ENCODE results near the gene KCNQ2.

- TF ChIP-seq NFIC (IDR thresholded peaks at IDR 0.05), result no peak
- TF ChIP-seq TAF1 (IDR thresholded peaks at IDR 0.05; ENCODE audit: low read depth), result no peak
- no peak for TF ChIP-seq EGR1 (IDR thresholded peaks at IDR 0.05)
- TF ChIP-seq MAX (IDR thresholded peaks at IDR 0.05), result no peak
- TF ChIP-seq EP300 (IDR thresholded peaks at IDR 0.05; ENCODE audit: borderline replicate concordance), result no peak
- TF ChIP-seq FOXM1 (IDR thresholded peaks at IDR 0.05; ENCODE audit: borderline replicate concordance, low read depth), result no peak
- TF ChIP-seq YY1 (IDR thresholded peaks at IDR 0.05; ENCODE audit: low read depth), result no peak
- no peak for TF ChIP-seq CREB1 (IDR thresholded peaks at IDR 0.05; ENCODE audit: low read depth)
- TF ChIP-seq TCF12 (IDR thresholded peaks at IDR 0.05; ENCODE audit: low read depth), result no peak
- no peak for TF ChIP-seq TEAD4 (IDR thresholded peaks at IDR 0.05)
- no peak for TF ChIP-seq RAD21 (IDR thresholded peaks at IDR 0.05; ENCODE audit: low read depth)
- TF ChIP-seq REST (IDR thresholded peaks at IDR 0.05; ENCODE audit: low read depth), result no peak
Observed at GRCh38 chr20:63377951-63378381, 94.5 kb downstream of the KCNQ2 start.
